Measurements from ENCODE around the gene CDH16.
"Not testable (repeated sequence)": the region's sequence is repeated elsewhere in the genome, so short reads cannot be mapped to it uniquely, and the experiment has no call there.

GRCh38 chr16:66955363-66956153 is 36.9 kb upstream of the CDH16 start:
- TF ChIP-seq, protein P1, sequence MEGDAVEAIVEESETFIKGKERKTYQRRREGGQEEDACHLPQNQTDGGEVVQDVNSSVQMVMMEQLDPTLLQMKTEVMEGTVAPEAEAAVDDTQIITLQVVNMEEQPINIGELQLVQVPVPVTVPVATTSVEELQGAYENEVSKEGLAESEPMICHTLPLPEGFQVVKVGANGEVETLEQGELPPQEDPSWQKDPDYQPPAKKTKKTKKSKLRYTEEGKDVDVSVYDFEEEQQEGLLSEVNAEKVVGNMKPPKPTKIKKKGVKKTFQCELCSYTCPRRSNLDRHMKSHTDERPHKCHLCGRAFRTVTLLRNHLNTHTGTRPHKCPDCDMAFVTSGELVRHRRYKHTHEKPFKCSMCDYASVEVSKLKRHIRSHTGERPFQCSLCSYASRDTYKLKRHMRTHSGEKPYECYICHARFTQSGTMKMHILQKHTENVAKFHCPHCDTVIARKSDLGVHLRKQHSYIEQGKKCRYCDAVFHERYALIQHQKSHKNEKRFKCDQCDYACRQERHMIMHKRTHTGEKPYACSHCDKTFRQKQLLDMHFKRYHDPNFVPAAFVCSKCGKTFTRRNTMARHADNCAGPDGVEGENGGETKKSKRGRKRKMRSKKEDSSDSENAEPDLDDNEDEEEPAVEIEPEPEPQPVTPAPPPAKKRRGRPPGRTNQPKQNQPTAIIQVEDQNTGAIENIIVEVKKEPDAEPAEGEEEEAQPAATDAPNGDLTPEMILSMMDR (IDR thresholded peaks at IDR 0.05), result not testable (repeated sequence)
- not testable (repeated sequence) for TF ChIP-seq POLR2A (IDR thresholded peaks at IDR 0.05); POLR2AphosphoS5 (IDR thresholded peaks at IDR 0.05; ENCODE audit: insufficient read depth in 1 of 2, low read depth in 1 of 2)

All from vagina (tissue), 2 donors.